GM10266 (cell line): ENCODE data around the gene C6orf118.

Experiments used
- DNase-seq: peaks from one replicate; pipeline ENCODE4 v3.0.0; 2012; ENCODE audit errors: extremely low spot score
- TF ChIP-seq, protein P1 (sequence below): IDR thresholded peaks from 2 replicates; pipeline ENCODE4 v1.5.1; 2012; ENCODE audit warnings: mild to moderate bottlenecking, low read depth; ENCODE audit not compliant: control insufficient read depth, insufficient read depth; ENCODE audit errors: missing control alignments

C6orf118 gene

GRCh38 chr6:165306955-165307354, 2.5 kb downstream of the C6orf118 start:
- TF ChIP-seq, protein P1, sequence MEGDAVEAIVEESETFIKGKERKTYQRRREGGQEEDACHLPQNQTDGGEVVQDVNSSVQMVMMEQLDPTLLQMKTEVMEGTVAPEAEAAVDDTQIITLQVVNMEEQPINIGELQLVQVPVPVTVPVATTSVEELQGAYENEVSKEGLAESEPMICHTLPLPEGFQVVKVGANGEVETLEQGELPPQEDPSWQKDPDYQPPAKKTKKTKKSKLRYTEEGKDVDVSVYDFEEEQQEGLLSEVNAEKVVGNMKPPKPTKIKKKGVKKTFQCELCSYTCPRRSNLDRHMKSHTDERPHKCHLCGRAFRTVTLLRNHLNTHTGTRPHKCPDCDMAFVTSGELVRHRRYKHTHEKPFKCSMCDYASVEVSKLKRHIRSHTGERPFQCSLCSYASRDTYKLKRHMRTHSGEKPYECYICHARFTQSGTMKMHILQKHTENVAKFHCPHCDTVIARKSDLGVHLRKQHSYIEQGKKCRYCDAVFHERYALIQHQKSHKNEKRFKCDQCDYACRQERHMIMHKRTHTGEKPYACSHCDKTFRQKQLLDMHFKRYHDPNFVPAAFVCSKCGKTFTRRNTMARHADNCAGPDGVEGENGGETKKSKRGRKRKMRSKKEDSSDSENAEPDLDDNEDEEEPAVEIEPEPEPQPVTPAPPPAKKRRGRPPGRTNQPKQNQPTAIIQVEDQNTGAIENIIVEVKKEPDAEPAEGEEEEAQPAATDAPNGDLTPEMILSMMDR, result no peak
- no peak for DNase-seq

DNA sequence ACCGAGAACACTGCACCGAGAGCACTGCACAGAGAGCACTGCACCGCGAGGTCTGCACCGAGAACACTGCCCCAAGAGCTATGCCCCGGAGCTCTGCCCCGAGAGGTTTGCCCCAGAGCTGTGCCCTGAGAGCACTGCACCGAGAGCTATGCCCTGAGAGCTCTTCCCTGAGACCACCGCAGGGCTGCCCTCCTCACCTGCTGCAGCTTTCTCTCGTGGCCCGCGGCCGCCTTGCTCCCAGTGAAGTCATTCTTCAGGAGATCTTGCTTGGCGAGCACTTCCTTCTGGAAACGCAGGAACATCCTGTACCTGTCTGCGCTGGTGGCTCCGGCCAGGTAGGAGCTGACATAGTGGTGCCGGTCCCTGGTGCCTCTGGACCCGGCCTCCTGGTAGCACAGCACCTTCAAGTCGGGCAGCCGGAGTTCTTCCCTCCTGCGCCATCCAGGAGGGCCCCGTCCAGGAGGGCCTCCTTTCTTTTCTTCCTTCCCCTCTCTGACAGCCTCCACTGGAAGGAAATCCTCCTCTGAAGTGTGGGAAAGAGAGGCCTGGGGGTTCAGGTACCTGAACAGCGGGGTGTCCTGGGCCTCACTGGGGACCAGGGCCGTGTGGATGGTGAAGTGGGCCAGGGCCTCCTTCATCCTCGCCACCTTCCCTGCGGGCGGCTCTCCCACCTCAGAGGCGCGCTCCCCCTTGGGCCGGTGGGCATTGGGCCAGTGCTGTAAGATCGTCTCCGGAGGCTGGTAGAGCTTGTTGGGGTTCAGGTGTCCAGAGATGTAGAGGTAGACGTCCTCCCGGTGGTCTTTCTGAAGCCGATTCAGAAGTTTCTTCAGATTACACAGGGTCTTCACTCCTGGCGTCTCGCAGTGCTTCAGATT, 7.8 kb downstream of the C6orf118 start:
- TF ChIP-seq, protein P1, result no peak
- DNase-seq, result no peak

- TF ChIP-seq, protein P1, result no peak
- no peak for DNase-seq
Measured at GRCh38 chr6:165300422-165300936, 8.9 kb downstream of the C6orf118 start.

GRCh38 chr6:165298875-165299274, 10.5 kb downstream of the C6orf118 start:
- DNase-seq, result no peak
- TF ChIP-seq, protein P1, result no peak

DNA sequence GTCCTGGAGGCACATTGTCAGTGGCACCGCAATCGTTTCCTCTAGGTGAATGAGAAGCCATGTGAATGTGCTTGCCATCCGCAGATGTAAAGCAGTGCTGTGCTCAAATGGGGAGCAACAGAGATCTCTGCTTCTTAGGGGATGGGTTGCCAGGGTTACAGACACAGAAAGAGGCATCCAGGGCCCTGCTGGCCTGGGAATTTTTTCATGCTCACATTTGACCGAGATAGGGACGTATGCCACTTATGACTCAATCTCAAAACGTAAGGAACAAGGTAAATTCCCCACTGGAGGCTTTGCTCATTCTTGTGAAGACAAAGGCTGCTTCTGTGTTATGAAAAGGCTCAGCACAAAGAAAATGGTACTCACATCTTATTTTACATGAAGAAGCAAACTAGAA, 11.0 kb downstream of the C6orf118 start:
- no peak for DNase-seq
- TF ChIP-seq, protein P1, result no peak

DNA sequence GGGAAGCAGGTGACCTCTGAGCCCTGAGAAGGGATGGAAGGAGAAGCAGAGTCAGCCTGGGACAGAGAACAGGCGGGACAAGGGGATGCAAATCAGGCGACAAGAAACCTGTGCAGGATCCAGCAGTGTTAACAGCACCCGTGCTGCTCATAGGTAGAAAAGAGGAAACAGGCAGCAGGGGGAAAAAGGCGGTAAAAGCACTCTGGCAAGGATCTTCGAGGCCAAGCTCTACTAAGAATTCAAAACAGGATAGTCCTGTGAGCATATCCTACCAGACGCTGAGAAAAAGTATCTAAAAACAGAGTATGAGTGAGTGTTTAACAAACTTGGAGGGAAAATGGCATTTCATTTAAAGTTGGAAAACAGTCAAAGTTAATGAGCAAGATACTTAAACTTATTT, 16.7 kb downstream of the C6orf118 start:
- TF ChIP-seq, protein P1, result no peak
- no peak for DNase-seq

GRCh38 chr6:165274611-165275010, 34.8 kb downstream of the C6orf118 start:
- TF ChIP-seq, protein P1, result no peak
- DNase-seq, result no peak
